Stimulated activated CD4-positive, alpha-beta T cell treated with anti-CD3 and anti-CD28 coated beads, TNF-alpha, amount 100 ng/mL, for 24 hours (primary cell): ENCODE measurements around the gene ZNF318.
"Not testable (repeated sequence)": the region's sequence is repeated elsewhere in the genome, so short reads cannot be mapped to it uniquely, and the experiment has no call there.

Experiments
- DNase-seq, 3 experiments: peaks; one replicate each; pipeline ENCODE4 v3.0.0-alpha.2; 2020; ENCODE audit warnings: low read depth in 3 of 3

The ZNF318 gene

DNA sequence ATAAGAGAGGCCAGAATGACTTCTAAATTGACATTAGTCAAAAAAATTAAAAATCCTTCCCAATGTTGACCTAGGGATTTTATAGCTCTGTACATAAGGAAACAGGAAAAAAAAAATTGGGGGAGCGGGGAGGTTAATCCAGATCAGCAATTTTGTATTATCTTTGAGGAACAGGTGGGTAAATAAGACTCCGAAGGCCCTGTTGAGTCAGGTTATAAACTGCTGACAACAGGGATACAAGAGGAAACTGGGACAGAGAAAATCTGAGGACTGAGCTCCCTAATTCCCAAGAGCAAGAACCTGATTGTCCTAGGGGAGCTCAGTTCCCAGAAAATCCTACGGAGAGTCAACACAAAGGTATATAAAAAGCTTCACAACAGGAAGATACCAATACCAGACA lies 34.0 kb downstream of the ZNF318 start:
- no peak for DNase-seq

DNA sequence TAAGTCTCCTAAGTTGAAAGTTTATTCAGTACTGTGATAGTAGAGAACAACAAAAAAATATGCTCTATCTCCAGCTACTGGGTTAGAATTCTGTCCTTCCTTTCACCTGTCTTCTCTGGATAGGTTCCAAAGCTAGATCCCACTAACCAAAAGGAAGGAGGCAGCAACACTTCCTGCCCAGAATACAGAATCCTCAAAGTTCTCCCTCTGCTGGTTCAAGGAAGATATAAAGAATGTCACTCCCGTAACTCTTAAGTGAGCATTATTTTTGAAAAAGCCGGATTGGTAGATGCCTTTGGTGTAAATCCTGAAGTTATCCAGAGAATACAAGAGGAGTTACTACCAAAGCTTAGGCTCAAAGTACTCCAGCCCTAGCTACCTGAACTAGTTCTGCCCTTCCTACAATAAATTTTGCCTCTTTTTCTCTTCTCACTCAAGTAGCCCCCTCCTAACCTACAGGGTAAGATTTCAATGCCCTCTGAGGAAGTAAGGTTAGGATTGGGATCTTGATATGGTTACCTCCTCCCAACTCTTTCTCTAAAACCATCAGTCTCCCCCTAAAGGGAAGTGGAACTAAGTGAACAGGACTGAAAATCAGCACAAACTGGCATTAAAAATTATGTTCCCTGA lies 34.9 kb downstream of the ZNF318 start:
- no peak for DNase-seq

DNA sequence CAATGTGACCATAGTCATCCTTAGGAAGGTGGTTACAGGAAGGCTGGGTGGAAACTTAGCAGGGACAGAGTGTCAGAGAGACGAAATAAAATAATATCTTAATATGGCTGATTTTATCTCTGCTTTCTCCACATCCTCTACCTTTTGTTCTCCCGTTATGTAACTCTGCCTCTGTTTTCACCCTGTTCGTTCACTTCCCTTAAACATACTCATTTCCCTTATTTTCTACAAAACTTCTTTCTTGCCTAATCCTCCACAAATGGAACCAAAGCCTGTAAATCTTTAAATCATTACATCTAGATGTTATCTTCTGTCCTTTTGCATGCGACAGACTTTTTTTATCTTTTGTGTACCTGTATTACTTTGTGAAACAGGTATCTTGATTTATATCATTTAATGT lies 37.6 kb downstream of the ZNF318 start:
- DNase-seq, result no peak

DNA sequence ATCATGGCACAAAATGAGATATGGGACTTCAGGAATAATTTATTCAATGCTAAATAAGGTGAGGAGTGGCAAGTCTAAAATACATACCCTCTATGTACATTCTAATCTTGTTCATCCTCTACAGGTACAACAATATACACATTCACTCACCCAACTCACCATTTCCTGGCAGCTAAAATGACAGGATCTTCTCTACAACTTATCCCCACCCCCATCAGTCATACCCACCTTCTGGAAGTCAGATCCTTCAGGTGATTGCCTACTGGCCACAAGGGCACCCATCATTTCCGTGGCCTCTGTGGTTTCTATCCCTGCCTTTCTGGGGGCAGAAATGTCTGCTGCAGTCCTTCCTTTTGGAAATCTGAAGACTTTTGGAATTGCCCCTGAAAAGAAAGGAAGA lies 38.0 kb downstream of the ZNF318 start:
- DNase-seq, result no peak

DNA sequence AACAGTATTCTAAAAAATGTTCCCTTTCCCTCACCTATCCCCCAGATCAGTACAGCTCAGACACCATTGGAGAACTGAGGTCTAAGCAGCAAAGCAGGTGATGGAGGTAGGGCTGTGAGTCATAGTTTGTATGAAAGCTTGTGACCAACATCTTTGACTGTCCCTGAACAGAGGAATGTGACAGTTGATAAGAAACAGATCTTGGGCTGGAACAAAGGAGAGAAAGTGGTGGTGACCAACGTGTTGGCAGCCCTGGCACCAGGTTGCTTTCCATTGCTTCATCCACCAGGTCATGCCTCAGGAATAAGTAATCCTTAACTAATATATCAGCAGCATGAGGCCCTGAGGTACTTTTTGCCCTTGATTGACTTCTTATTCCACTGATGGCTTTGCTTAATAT lies 40.9 kb downstream of the ZNF318 start:
- DNase-seq, result no peak

DNA sequence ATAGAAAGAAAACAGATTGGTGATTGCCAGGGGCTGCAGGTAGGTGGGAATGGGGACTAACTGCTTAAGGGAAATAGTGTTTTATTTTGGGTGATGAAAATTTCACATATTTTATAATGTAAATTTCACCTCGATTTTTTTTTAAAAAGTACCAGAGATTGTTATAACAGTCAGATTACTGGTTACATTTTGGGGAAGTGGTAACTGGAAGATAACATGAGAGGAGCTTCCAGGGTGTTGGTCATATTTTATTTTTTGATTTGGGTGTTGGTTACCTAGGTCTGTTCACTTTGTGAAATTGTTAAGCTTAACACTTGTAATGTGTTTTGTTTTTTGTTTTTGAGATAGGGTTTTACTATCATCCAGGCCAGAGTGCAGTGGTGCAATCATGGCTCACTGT lies 43.6 kb downstream of the ZNF318 start:
- no peak for DNase-seq

DNA sequence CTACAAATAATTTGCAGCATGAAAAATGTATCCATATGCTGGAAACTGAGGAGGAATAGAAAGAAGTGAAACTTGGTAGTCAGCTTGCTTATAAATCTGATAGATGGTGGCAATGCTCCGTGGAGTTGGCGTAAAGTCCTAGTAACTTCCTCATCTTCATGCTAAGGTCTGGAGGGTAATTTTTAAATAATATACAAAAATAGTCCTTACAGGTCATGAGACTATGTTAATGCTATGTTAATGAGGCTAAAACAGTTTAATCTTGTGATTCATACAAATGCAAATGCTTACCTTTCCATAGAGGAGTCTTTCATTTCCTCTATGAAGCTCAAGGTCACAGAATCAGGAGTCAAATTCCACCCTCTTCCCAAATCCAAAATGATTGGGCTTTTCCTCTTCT lies 51.4 kb downstream of the ZNF318 start:
- DNase-seq, result no peak

DNA sequence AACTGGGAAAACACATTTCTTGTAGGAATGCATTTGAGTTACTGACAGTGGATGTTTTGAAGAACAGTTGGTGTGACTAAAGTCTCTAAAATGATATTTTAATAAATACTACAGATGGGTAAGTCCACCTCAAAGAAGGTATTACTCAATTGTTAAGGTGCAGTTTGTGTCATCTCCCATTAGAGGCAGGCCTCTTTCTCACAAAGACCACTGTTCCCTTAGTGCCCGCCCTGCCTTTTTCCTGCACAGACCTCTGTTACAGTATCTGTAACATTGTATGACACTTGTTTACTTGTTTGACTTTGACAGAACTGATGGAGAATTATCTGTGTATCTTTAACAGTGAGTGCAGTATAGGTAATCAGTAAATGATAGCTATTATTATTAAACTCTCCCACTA lies 55.6 kb downstream of the ZNF318 start:
- DNase-seq, result no peak

DNA sequence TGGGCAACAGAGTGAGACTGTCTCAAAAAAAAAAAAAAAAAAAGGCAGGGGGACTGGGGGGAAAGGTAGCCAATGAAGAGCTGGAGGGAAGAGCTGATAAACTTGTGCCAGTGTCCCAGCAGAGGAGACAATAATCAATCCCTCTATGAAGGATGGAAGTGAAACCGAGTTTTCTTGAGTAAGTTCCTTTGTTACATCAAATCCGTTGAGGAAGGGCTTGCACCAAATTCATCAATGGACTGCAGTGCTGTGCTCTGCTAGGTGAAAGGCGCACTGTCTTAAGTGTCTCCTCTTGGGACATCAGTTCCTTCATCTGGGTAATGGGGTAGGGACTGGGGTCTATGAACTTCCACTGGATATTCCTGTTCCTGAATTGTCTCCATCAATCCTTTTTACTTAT lies 57.8 kb downstream of the ZNF318 start:
- no peak for DNase-seq

DNA sequence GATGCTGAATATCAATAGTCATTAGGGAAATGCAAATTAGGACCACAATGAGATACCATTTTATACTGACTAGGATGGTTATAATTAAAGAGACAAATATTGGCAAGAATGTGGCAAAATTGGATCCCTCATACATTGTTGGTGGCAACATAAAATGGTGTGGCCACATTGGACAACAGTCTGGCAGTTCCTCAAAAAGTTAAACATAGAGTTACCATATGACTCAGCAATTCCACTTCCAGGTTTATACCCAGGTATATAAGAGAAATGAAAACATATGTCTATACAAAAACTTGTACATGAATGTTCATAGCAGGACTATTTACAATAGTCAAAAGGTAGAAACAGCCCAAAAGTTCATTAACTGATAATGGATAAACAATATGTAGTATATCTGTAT lies 58.8 kb downstream of the ZNF318 start:
- DNase-seq, result no peak

DNA sequence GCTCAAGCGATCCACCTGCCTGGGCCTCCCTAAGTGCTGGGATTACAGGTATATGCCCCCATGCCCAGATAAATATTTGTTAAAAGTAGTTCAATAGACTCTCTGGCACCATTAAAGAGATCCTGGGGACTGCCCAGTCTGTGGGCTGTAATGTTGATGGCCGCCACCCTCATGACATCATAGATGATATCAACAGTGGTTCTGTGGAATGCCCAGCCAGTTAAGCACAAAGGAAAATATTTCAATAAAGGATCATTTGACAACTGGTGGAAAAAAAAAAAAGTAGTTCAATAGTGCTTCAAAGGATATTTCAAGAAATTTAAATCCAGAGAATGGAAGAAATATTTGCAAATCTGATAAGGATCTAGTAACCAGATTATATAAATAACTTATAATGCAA lies 59.3 kb downstream of the ZNF318 start:
- no peak for DNase-seq

DNA sequence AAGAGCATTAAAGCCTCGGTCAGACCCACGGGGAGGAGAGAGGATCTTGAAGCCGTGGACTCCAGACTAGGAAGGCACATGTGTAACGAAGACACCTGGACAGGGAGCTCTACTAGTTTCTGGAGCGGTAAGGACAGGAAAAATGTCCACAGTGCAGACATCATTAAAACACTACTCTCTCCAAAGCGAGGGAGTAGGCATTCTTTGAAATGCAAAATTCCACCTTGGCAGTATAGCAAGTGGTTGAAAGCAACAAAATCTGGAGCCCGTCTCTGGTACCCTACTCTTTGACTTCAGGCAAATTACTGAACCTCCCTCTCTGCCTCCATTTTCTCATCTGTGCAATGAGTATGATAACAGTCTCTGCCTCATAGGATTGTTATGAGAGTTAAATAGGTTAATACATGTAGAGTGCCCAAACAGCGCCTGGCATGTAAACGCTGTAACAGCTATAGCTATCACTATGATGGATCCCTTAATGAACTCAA lies 60.4 kb downstream of the ZNF318 start:
- DNase-seq, result no peak

DNA sequence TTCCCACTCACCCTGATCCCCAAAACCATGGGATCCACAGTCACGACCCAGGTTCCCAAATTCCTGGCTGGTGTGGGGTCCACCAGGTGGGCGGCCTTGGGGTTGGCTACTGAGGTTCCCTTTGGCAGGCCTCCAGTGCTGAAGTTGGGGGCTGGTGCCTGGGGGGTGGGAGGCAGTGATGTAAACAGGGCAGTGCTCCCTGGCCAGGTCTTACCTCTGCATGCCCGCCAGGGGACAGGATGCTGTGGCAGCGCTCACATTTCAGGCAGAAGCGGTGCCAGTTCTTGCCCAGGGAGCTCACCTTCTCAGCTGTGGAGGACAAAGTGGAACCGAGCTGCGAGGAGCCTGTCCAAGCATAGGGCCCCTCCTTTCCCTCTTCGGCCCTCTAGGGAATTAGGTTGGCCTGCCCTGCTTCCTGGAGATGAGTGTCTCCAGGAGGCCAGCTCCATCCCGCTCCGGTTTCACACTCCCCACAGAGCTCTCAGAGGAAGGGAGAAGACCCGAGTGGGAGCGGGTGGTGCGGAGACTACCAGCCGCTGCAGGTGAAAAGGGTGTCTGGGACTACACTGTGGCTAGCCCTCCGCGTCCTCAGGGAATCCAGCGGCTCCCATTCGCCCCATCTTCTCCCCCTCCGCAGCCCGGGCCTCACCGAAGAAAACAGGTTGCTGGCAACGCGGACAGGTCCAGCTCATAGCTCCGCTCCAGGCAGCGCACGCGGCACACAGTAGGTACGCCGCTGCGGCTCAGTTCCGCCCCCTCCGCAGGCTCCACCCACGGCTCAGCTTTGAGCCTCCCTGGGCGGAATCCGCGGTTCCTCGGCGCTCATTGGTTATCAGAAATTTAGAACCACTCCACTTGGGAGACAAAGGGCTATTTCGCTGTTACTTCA lies 61.1 kb downstream of the ZNF318 start, which contains the start of gene CRIP3:
TSS of gene CRIP3 (minus strand) at position 726 of the 889 bp plus-strand sequence. CDS start at position 692, 34 bp downstream.
- DNase-seq, result peak; percentile 6 to 60 (median 28)

DNA sequence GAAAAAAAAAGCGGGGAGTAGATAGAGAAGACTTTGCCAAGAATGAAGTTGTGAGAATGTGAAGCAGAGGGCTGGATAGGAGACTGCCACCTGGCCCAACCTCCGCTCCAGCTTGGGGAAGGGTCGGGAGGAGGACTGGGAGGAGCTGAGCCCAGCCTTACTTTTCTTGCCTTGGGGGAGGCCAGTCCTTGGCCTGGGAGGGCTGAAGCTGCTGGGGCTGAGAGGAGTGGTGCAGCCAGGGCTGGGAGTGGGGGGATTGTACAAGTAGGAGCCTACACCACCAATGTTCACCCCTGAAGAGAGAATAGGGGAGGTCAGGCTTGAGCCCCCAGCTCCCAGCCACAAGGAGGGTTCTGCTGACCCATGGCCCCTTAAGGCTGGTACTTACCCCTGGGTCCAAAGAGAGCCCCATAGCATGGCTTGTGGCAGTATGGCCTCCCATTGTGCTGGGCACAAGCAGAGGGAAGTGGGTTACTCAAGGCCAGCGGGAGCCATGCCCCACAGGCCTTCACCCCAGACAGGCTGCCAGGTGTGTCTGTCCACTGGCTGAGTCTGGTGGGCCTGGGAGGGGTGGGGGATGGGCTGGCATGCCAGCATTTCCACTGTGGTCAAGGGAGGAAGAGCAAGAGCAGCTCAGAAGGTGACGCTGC lies 61.9 kb downstream of the ZNF318 start:
- no peak for DNase-seq

DNA sequence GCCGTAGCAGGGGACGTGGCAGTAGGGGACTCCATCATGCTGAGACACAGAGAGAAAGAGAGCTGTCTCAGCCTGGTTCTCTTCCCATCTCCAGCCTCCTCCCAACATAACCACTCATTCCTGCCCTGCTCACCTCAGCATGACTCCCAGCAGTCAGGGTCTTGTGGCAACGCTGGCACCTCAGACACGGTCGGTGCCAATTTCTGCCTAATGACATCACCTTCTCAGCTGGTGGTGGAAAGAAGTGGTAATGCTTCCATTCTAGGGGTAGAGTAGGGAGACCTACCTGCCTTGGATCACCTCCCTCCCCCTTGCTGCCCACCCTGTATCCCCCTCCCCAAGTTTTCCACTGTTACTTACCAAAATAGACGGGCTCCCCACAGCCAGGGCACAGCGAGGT lies 63.4 kb downstream of the ZNF318 start:
- no peak for DNase-seq

DNA sequence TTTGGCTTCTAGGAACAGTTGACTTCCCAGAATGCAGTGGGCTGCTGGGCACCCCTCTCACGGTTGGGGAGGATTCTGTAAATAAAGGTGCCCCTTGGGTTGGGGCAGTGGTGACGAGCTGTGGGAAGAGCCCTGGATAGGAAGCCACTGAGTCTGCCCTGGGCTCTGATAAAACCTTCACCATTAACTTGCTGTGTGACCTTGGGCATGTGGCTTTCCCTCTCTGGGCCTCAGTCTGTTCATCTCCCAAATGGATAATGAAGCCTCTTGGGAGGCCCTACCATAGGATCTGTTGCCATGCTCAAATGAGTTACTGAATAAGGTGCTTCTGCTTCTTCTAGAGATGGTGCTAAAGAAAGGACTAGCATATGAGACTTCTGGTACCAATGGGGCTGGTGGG lies 64.6 kb downstream of the ZNF318 start:
- DNase-seq, result no peak

DNA sequence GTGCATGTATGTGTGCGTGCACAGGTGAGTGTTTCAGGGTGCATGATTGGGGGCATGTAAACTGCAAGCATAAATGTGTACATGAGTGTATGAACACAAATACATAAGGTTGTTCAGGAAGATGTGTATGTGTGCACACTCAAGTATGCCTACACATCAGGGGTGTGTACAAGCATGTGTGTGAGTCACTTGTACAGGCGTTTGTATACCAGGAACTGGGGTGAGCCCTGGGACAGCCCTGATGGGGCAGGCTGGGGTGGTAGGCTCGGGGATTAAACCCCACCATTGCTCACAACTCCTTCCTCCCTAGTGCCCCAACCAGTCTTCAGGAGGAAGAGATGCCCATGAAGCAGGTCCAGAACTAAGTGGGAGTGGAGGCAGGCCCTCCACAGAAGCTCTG lies 65.1 kb downstream of the ZNF318 start:
- DNase-seq, result no peak

DNA sequence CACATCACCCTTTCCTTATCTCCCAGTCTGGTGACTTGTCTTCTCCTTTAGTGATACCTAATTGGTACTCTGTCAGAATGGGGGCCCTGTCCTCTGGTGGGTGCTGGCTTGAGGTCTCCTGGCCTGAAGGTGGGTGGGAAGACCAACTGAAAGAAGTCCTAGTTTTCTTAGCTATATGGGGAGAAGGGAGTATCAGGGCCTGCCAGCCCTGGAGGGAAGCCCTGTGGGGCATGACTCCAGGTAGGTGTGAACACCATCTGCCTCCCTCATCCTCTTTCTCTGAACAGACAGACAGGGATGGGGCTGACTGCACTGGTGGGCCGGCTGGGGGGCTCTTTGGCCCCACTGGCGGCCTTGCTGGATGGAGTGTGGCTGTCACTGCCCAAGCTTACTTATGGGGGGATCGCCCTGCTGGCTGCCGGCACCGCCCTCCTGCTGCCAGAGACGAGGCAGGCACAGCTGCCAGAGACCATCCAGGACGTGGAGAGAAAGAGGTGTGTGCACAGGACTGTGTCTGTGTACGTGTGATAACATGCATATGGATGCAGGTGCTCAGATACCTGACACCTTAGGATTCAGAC lies 65.6 kb downstream of the ZNF318 start:
- no peak for DNase-seq

DNA sequence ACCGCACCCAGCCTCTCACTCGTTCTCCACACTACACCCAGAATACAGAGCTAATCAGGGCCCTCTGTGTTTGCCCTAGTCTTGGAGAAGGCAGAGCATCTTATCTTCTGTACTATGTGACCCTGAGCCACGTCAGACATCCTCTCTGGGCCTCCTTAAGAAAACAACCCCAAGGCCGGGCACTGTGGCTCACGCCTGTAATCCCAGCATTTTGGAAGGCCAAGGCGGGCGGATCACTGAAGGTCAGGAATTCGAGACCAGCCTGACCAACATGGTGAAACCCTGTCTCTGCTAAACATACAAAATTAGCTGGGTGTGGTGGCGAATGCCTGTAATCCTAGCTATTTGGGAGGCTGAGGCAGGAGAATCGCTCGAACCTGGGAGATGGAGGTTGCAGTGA lies 66.4 kb downstream of the ZNF318 start:
- DNase-seq, result not testable (repeated sequence)

DNA sequence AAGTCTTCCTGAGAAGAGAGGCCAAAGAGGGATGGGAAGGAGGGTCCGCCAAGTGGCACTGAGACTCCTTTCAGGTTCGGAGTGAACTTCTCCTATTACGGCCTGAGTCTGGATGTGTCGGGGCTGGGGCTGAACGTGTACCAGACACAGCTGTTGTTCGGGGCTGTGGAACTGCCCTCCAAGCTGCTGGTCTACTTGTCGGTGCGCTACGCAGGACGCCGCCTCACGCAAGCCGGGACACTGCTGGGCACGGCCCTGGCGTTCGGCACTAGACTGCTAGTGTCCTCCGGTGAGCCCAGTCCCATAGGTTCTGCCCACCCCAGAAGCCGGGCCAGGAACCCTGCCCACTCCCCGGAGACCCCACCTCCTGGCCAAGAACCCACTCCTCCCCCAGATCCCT lies 67.3 kb downstream of the ZNF318 start:
- DNase-seq, result no peak

DNA sequence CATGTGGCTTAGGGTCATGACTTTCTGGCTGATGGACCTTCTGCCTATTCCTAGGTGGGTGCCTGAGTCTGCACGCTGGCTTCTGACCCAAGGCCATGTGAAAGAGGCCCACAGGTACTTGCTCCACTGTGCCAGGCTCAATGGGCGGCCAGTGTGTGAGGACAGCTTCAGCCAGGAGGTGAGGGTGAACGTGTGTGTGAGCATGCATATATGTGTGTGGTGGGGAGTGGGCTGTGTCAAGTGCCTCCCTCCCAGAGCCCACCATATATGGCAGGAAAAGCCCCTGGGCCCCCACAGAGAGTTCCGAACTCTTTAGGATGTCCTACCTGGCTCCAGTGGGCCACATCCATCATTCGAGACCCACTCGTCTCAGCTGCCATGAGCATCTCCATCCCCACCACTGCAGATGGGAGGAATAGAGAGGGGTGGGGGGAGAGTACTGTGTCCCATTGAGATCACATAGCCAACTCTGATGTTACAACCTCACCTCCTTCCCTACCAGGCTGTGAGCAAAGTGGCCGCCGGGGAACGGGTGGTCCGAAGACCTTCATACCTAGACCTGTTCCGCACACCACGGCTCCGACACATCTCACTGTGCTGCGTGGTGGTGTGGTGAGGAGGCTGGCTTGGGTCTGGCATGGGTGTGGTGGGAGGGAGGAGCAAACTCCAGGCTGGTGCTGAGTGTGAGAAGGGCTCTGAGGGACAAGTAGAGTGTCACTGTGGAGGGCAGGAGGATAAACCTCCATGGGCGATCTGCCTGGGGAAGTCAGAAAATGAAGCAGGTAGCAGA lies 68.2 kb downstream of the ZNF318 start:
- DNase-seq, result no peak
